ENCODE results near the gene CCDC33.
A peak's percentile ranks its signal among the peaks of the same experiment; 100 is the strongest.

DNA sequence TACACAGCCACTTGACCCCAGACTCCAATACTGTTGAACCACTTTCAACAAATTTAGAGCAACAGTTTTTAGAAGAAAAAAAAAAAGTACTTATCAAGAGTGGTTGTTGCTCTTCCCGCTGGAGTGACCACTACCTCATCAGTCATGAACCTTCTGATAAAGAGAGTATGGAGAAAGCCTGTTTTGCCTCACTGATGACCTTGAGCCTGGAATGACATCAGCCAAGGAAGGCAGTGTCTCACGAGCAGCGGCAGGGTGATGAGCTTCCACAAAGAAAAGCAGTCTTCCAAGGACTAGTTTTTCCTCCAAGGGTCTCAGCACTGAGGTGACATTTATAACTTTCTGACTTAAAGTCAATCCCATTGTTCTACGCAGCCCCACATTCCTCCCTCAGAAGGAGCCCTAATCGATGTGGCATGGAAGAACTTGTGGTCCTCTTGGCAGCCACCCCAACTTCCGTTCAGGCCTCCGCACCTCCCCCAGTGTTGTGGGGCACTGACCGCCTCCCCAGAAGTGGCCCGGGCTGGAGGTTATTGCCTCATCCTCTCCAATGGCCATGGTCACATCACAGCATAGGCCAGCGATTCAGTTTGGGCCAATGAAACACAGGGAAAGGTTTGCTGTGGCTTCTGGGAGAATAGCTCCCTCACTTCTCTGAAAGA, 133.1 kb downstream of the CCDC33 start:
- TF ChIP-seq POLR2A (IDR thresholded peaks at IDR 0.05; ENCODE audit: low read depth, low read length) (no peak), POLR2AphosphoS5 (IDR thresholded peaks at IDR 0.05; ENCODE audit: insufficient read depth, low read depth, low read length) (no peak), EZH2 (IDR thresholded peaks at IDR 0.05; ENCODE audit: borderline replicate concordance, low read depth, low read length, severe bottlenecking) (peak; percentile 40)
- TF ChIP-seq, protein P1, sequence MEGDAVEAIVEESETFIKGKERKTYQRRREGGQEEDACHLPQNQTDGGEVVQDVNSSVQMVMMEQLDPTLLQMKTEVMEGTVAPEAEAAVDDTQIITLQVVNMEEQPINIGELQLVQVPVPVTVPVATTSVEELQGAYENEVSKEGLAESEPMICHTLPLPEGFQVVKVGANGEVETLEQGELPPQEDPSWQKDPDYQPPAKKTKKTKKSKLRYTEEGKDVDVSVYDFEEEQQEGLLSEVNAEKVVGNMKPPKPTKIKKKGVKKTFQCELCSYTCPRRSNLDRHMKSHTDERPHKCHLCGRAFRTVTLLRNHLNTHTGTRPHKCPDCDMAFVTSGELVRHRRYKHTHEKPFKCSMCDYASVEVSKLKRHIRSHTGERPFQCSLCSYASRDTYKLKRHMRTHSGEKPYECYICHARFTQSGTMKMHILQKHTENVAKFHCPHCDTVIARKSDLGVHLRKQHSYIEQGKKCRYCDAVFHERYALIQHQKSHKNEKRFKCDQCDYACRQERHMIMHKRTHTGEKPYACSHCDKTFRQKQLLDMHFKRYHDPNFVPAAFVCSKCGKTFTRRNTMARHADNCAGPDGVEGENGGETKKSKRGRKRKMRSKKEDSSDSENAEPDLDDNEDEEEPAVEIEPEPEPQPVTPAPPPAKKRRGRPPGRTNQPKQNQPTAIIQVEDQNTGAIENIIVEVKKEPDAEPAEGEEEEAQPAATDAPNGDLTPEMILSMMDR (IDR thresholded peaks at IDR 0.05; ENCODE audit: extremely low read depth in 1 of 2, insufficient read depth in 1 of 2, low read depth in 1 of 2, low read length in 2 of 2) = no peak

Measured in endothelial cell of umbilical vein (primary cell).